PFSK-1 (cell line): ENCODE data around the gene IPO11.

Source experiments
- FOXP2 ChIP-seq: optimal IDR thresholded peaks from 2 replicates; pipeline ENCODE3; 2011; ENCODE audit warnings: borderline replicate concordance, control low read depth, inconsistent platforms; ENCODE audit not compliant: insufficient read depth; ENCODE audit errors: extremely low read length, extremely low read depth
- POLR2AphosphoS5 ChIP-seq: IDR thresholded peaks from 2 replicates; pipeline ENCODE4 v1.6.1; 2012; ENCODE audit warnings: low read depth, mild to moderate bottlenecking, control low read depth, low read length, moderate library complexity
- REST ChIP-seq, 2 experiments: IDR thresholded peaks; 2 replicates each; pipeline versions ENCODE4 v1.6.1 to v1.8.0; 2011 to 2012; ENCODE audit warnings: low read depth in 2 of 2, low read length in 2 of 2, control low read depth in 1 of 2, inconsistent platforms in 1 of 2, mild to moderate bottlenecking in 1 of 2, moderate library complexity in 1 of 2; ENCODE audit not compliant: insufficient read depth in 1 of 2

GRCh38 chr5:62653864-62654575 lies 241.5 kb downstream of the IPO11 start:
- TF ChIP-seq POLR2AphosphoS5 (no peak), REST (IDR thresholded peaks at IDR 0.05; ENCODE audit: insufficient read depth in 1 of 2, low read depth in 2 of 2, low read length in 2 of 2) (no peak), FOXP2 (no peak)
